Stomach (tissue), 9 donors: ENCODE data around the gene DNAH11. TPM values are rescaled to one million over a fixed set of nuclear protein-coding genes. Genes with fewer than 3 reads are reported as not detected.

Source experiments
- DNase-seq, 2 donors: peaks; one replicate each; pipeline versions ENCODE4 v3.0.0 to v3.0.0-alpha.2; 2013 to 2019
- H3K27ac ChIP-seq, 5 donors: fragments of 200-600 bp in 4 of 5; sonication (generic) in 4 of 5; one replicate each; pipeline ENCODE4 v1.5.1; 2013 to 2019; ENCODE audit warnings: mild to moderate bottlenecking in 1 of 5, moderate library complexity in 1 of 5
- H3K27me3 ChIP-seq, 3 donors: fragments of 200-600 bp; sonication (generic); one replicate each; pipeline ENCODE4 v1.5.1; 2017 to 2019; ENCODE audit warnings: mixed run types in 1 of 3
- H3K36me3 ChIP-seq, 4 donors: fragments of 200-600 bp; sonication (generic); 1 replicate in 3 of 4; 2 replicates in 1 of 4; pipeline ENCODE4 v1.5.1; 2016 to 2019
- H3K4me1 ChIP-seq, 4 donors: fragments of 200-600 bp; sonication (generic); one replicate each; pipeline ENCODE4 v1.5.1; 2016 to 2019
- H3K4me3 ChIP-seq, 4 donors: fragments of 200-600 bp; sonication (generic) in 3 of 4; one replicate each; pipeline ENCODE4 v1.5.1; 2016 to 2019; ENCODE audit warnings: mild to moderate bottlenecking in 1 of 4
- H3K9me3 ChIP-seq, 4 donors: fragments of 200-600 bp; sonication (generic); one replicate each; pipeline ENCODE4 v1.5.1; 2016 to 2019
- CTCF ChIP-seq, 7 experiments: fragments of 450-650 bp in 4 of 7; fragments of 200-600 bp in 3 of 7; sonication (generic) in 3 of 7; IDR thresholded peaks; one replicate each; pipeline ENCODE4 v1.5.1; 2016 to 2019; ENCODE audit warnings: antibody characterized with exemption in 7 of 7, control low read depth in 2 of 7, mild to moderate bottlenecking in 1 of 7
- EP300 ChIP-seq: sonication (generic); formaldehyde crosslinking; IDR thresholded peaks from one replicate; pipeline ENCODE4 v1.6.1; 2017; ENCODE audit warnings: antibody characterized with exemption
- POLR2A ChIP-seq, 4 donors: fragments of 450-650 bp; IDR thresholded peaks; one replicate each; pipeline ENCODE4 v1.6.1; 2016; ENCODE audit warnings: antibody characterized with exemption in 4 of 4, control low read depth in 2 of 4, mild to moderate bottlenecking in 1 of 4, moderate library complexity in 1 of 4
- POLR2AphosphoS5 ChIP-seq, 3 donors: sonication (generic); formaldehyde crosslinking; IDR thresholded peaks; one replicate each; pipeline ENCODE4 v1.6.1; 2016; ENCODE audit warnings: antibody characterized with exemption in 3 of 3
- WGBS, 5 donors: extraction: QIAGEN DNeasy Blood & Tissue Kit in 3 of 5; methylation state at CpG; one replicate each; pipeline versions ENCODE4 v1.1.5 to v1.1.7; 2013 to 2018; 5-methylcytosine and 5-hydroxymethylcytosine counted together
- intact Hi-C: fragments of 100-400 bp; cut with DNase I; formaldehyde crosslinking; loops from one replicate; pipeline ENCODE4 v1.15.1; 2023; ENCODE audit warnings: low total_unique reads
- polyA plus RNA-seq, 3 donors: library from polyadenylated mRNA; stranded (reverse); fragments of 200-250 nt; gene quantifications; one replicate each; pipeline ENCODE4 v1.2.3, GENCODE V29; 2013
- total RNA-seq, 5 donors: library from RNA; depleted of rRNA; stranded (reverse); fragments of >200 nt; gene quantifications; one replicate each; pipeline versions ENCODE4 v1.1.0 to v1.2.3, GENCODE V29; 2014 to 2016
- donor health status: healthy with polysubstance abuse.
- donor health status: Bipolar disorder and iron deficiency.
- donor health status: healthy.

Gene DNAH11
- total and polyA plus RNA-seq, 8 donors, result under 0.01 to 2.6 (median 0.45) TPM; not detected in 1

GRCh38 chr7:21538936-21539495 lies 3.8 kb upstream of the DNAH11 start:
- 78 to 87% (median 81%) methylated on average over 3 of the region's 3 CpGs for WGBS, 5 donors
- H3K36me3 ChIP-seq, result no peaks in the 10 kb centered on the region
- peaks cover 13 to 16% (median 15%) of the 10 kb centered on the region in 4 donors for H3K4me1 ChIP-seq
- no peak overlapping the region for H3K4me3 ChIP-seq
- intact Hi-C loops, result no loop called here
- no peak for DNase-seq
- peaks cover 0 to 5% (median 0%) of the 10 kb centered on the region in 4 donors for H3K9me3 ChIP-seq
- TF ChIP-seq POLR2AphosphoS5 (IDR thresholded peaks at IDR 0.05) (no peak), POLR2A (IDR thresholded peaks at IDR 0.05) (no peak), EP300 (no peak), CTCF (IDR thresholded peaks at IDR 0.05) (no peak)
- no peak overlapping the region for H3K27ac ChIP-seq
- peaks cover 0 to 41% (median 17%) of the 10 kb centered on the region in 3 donors for H3K27me3 ChIP-seq

GRCh38 chr7:21543528-21544302 lies 876 bp downstream of the DNAH11 start:
- intact Hi-C loops, result no loop called here
- H3K36me3 ChIP-seq, result no peaks in the 10 kb centered on the region
- peaks cover 13 to 21% (median 16%) of the 10 kb centered on the region in 4 donors for H3K4me1 ChIP-seq
- H3K4me3 ChIP-seq, result peak overlapping the region; percentile 45 to 57 (median 52)
- no peaks in the 10 kb centered on the region for H3K9me3 ChIP-seq
- TF ChIP-seq POLR2AphosphoS5 (IDR thresholded peaks at IDR 0.05) (no peak), EP300 (no peak), POLR2A (IDR thresholded peaks at IDR 0.05) (no peak), CTCF (IDR thresholded peaks at IDR 0.05) (no peak)
- no peak overlapping the region for H3K27ac ChIP-seq
- H3K27me3 ChIP-seq, result peaks cover 0 to 67% (median 29%) of the 10 kb centered on the region in 3 donors
- 9 to 16% (median 12%) methylated on average over 24 to 31 of the region's 31 CpGs for WGBS, 5 donors
- peak in 1 of 2 donors; percentile 38 for DNase-seq

GRCh38 chr7:21544303-21544656 lies 1.4 kb downstream of the DNAH11 start:
- Histone ChIP-seq H3K27me3 (peaks cover 0 to 67% (median 29%) of the 10 kb centered on the region in 3 donors), H3K36me3 (no peaks in the 10 kb centered on the region), H3K4me1 (peaks cover 13 to 21% (median 16%) of the 10 kb centered on the region in 4 donors), H3K27ac (no peak overlapping the region), H3K4me3 (no peak overlapping the region), H3K9me3 (no peaks in the 10 kb centered on the region)
- TF ChIP-seq POLR2A (IDR thresholded peaks at IDR 0.05), result no peak
- TF ChIP-seq POLR2AphosphoS5 (IDR thresholded peaks at IDR 0.05), result no peak
- TF ChIP-seq EP300, result no peak
- no peak for TF ChIP-seq CTCF (IDR thresholded peaks at IDR 0.05)
- DNase-seq, result no peak
- WGBS, 5 donors, result 18 to 47% (median 33%) methylated on average over 3 of the region's 3 CpGs
- intact Hi-C loops, result no loop called here

GRCh38 chr7:21544715-21545114 lies 1.9 kb downstream of the DNAH11 start:
- WGBS, 5 donors, result 56 to 64% (median 60%) methylated on average over 3 of the region's 3 CpGs

More at GRCh38 chr7:21544715-21545114, 1.9 kb downstream of the DNAH11 start:
- Histone ChIP-seq H3K4me1 (peaks cover 13 to 21% (median 16%) of the 10 kb centered on the region in 4 donors), H3K4me3 (no peak overlapping the region), H3K9me3 (no peaks in the 10 kb centered on the region), H3K36me3 (no peaks in the 10 kb centered on the region), H3K27ac (no peak overlapping the region), H3K27me3 (peaks cover 0 to 67% (median 29%) of the 10 kb centered on the region in 3 donors)
- DNase-seq, result peak in 1 of 2 donors; percentile 31
- intact Hi-C loops, result no loop called here
- TF ChIP-seq POLR2AphosphoS5 (IDR thresholded peaks at IDR 0.05), result no peak
- TF ChIP-seq CTCF (IDR thresholded peaks at IDR 0.05), result no peak
- no peak for TF ChIP-seq POLR2A (IDR thresholded peaks at IDR 0.05)
- no peak for TF ChIP-seq EP300
